ENCODE data around the gene B9D2. TPM values are rescaled to one million over a fixed set of nuclear protein-coding genes. Genes with fewer than 3 reads are reported as not detected.

Gene B9D2
- total RNA-seq, 1 experiment from 2014 or later, result 10.8 TPM

GRCh38 chr19:41403181-41403970, 39.4 kb upstream of the B9D2 start:
- intact Hi-C loops (cut with micrococcal nuclease; ENCODE audit: unreplicated experiment), result no loop called here
- peaks cover 13% of the 10 kb centered on the region for H3K79me2 ChIP-seq (ENCODE audit: low read depth)
- no peaks in the 10 kb centered on the region for H3K27me3 ChIP-seq (ENCODE audit: insufficient read depth, low read depth)
- TF ChIP-seq CTCF (conservative IDR thresholded peaks at IDR 0.05), result no peak
- TF ChIP-seq EZH2 (IDR thresholded peaks at IDR 0.05; ENCODE audit: low read depth), result no peak
- DNase-seq, result no peak
- no peak overlapping the region for H2AFZ ChIP-seq
- BruUV-seq (replicated peaks), result no TSS peak
- ChIA-PET POLR2A (ENCODE audit: unreplicated experiment) (no interaction called here), CTCF (no interaction called here)
- peaks cover 10% of the 10 kb centered on the region for H3K4me1 ChIP-seq (replicated peaks; ENCODE audit: insufficient read depth)
- H3K9me2 ChIP-seq (ENCODE audit: insufficient read depth), result no peaks in the 10 kb centered on the region
- no peaks in the 10 kb centered on the region; the same call in 1 of the 2 replicates for H4K20me1 ChIP-seq (ENCODE audit: insufficient read depth)
- H3K4me2 ChIP-seq, result no peak overlapping the region
- no peaks in the 10 kb centered on the region for H3K36me3 ChIP-seq (ENCODE audit: low read depth)
- no peaks in the 10 kb centered on the region for H3F3A ChIP-seq (ENCODE audit: insufficient read depth, low read depth)
- H3K9me3 ChIP-seq (ENCODE audit: insufficient read depth, low read depth), result no peaks in the 10 kb centered on the region
- no peak overlapping the region for H3K4me3 ChIP-seq
- no peak overlapping the region for H3K27ac ChIP-seq

- peaks cover 10% of the 10 kb centered on the region for H3K4me1 ChIP-seq (replicated peaks; ENCODE audit: insufficient read depth)
- H3K4me3 ChIP-seq, result no peak overlapping the region
- BruUV-seq (replicated peaks), result no TSS peak
- no peaks in the 10 kb centered on the region for H3K27me3 ChIP-seq (ENCODE audit: insufficient read depth, low read depth)
- intact Hi-C loops (cut with micrococcal nuclease; ENCODE audit: unreplicated experiment), result no loop called here
- H3K36me3 ChIP-seq (ENCODE audit: low read depth), result no peaks in the 10 kb centered on the region
- H3K4me2 ChIP-seq, result no peak overlapping the region
- peaks cover 21% of the 10 kb centered on the region for H3K79me2 ChIP-seq (ENCODE audit: low read depth)
- POLR2A ChIA-PET (ENCODE audit: unreplicated experiment), result no interaction called here
- TF ChIP-seq CTCF (conservative IDR thresholded peaks at IDR 0.05), result no peak
- TF ChIP-seq EZH2 (IDR thresholded peaks at IDR 0.05; ENCODE audit: low read depth), result no peak
- no peaks in the 10 kb centered on the region for H3K9me3 ChIP-seq (ENCODE audit: insufficient read depth, low read depth)
- H3K9me2 ChIP-seq (ENCODE audit: insufficient read depth), result no peaks in the 10 kb centered on the region
- H2AFZ ChIP-seq, result no peak overlapping the region
- no peaks in the 10 kb centered on the region; the same call in 1 of the 2 replicates for H4K20me1 ChIP-seq (ENCODE audit: insufficient read depth)
- CTCF ChIA-PET, result no interaction called here
- no peaks in the 10 kb centered on the region for H3F3A ChIP-seq (ENCODE audit: insufficient read depth, low read depth)
- no peak overlapping the region for H3K27ac ChIP-seq
- DNase-seq, result no peak
These were observed 38.1 kb upstream of the B9D2 start for GRCh38 chr19:41402010-41402409.

GRCh38 chr19:41401483-41401882, 37.5 kb upstream of the B9D2 start:
- ChIA-PET CTCF (no interaction called here), POLR2A (ENCODE audit: unreplicated experiment) (no interaction called here)
- Histone ChIP-seq H3K9me2 (ENCODE audit: insufficient read depth) (no peaks in the 10 kb centered on the region), H3K4me2 (no peak overlapping the region), H2AFZ (no peak overlapping the region), H3K27me3 (ENCODE audit: insufficient read depth, low read depth) (no peaks in the 10 kb centered on the region), H3K4me1 (replicated peaks; ENCODE audit: insufficient read depth) (peaks cover 10% of the 10 kb centered on the region), H3K4me3 (no peak overlapping the region), H3K36me3 (ENCODE audit: low read depth) (no peaks in the 10 kb centered on the region), H3F3A (ENCODE audit: insufficient read depth, low read depth) (no peaks in the 10 kb centered on the region), H3K79me2 (ENCODE audit: low read depth) (peaks cover 25% of the 10 kb centered on the region), H3K27ac (no peak overlapping the region), H3K9me3 (ENCODE audit: insufficient read depth, low read depth) (no peaks in the 10 kb centered on the region), H4K20me1 (ENCODE audit: insufficient read depth) (no peaks in the 10 kb centered on the region; the same call in 1 of the 2 replicates)
- TF ChIP-seq CTCF (conservative IDR thresholded peaks at IDR 0.05) (no peak), EZH2 (IDR thresholded peaks at IDR 0.05; ENCODE audit: low read depth) (no peak)
- no peak for DNase-seq
- intact Hi-C loops (cut with micrococcal nuclease; ENCODE audit: unreplicated experiment), result no loop called here
- BruUV-seq (replicated peaks), result no TSS peak
